Measurements from ENCODE around the gene ZNF628.
A peak's percentile ranks its signal among the peaks of the same experiment; 100 is the strongest.

ZNF628 gene

GRCh38 chr19:55474269-55475265 is 1.9 kb upstream of the ZNF628 start:
- TF ChIP-seq CTCF (IDR thresholded peaks at IDR 0.05) (no peak), ZFX (IDR thresholded peaks at IDR 0.05; ENCODE audit: borderline replicate concordance) (no peak)
- peak overlapping the region; percentile 87 for H3K27ac ChIP-seq

GRCh38 chr19:55477905-55478304 is 1.5 kb downstream of the ZNF628 start:
- no peak for TF ChIP-seq ZFX (IDR thresholded peaks at IDR 0.05; ENCODE audit: borderline replicate concordance)
- no peak for TF ChIP-seq CTCF (IDR thresholded peaks at IDR 0.05)
- H3K27ac ChIP-seq, result no peak overlapping the region; the same call in 1 of the 2 replicates

GRCh38 chr19:55478364-55478763 is 1.9 kb downstream of the ZNF628 start:
- no peak overlapping the region for H3K27ac ChIP-seq
- TF ChIP-seq CTCF (IDR thresholded peaks at IDR 0.05), result no peak
- no peak for TF ChIP-seq ZFX (IDR thresholded peaks at IDR 0.05; ENCODE audit: borderline replicate concordance)

GRCh38 chr19:55479045-55479444 is 2.6 kb downstream of the ZNF628 start:
- peak overlapping the region; percentile 29 for H3K27ac ChIP-seq
- no peak for TF ChIP-seq ZFX (IDR thresholded peaks at IDR 0.05; ENCODE audit: borderline replicate concordance)
- no peak for TF ChIP-seq CTCF (IDR thresholded peaks at IDR 0.05)

- TF ChIP-seq CTCF (IDR thresholded peaks at IDR 0.05) (no peak), ZFX (IDR thresholded peaks at IDR 0.05; ENCODE audit: borderline replicate concordance) (no peak)
- peak overlapping the region; percentile 29 for H3K27ac ChIP-seq
These were observed 3.2 kb downstream of the ZNF628 start for GRCh38 chr19:55479451-55480230.

- TF ChIP-seq CTCF (IDR thresholded peaks at IDR 0.05), result no peak
- no peak for TF ChIP-seq ZFX (IDR thresholded peaks at IDR 0.05; ENCODE audit: borderline replicate concordance)
- H3K27ac ChIP-seq, result no peak overlapping the region
These were observed 4.9 kb downstream of the ZNF628 start for GRCh38 chr19:55481148-55481793.

All from 22Rv1 (cell line).